Vagina (tissue), 2 donors: ENCODE data around the gene NLRP3.

Experiments used
- POLR2A ChIP-seq, 2 donors: fragments of 450-650 bp; IDR thresholded peaks; one replicate each; pipeline ENCODE4 v1.6.1; 2017; ENCODE audit warnings: antibody characterized with exemption in 2 of 2, mild to moderate bottlenecking in 2 of 2, moderate library complexity in 2 of 2
- POLR2AphosphoS5 ChIP-seq, 2 donors: sonication (generic); formaldehyde crosslinking; IDR thresholded peaks; one replicate each; pipeline ENCODE4 v1.9.0; 2017; ENCODE audit warnings: antibody characterized with exemption in 2 of 2, mild to moderate bottlenecking in 2 of 2, low read depth in 1 of 2; ENCODE audit not compliant: insufficient read depth in 1 of 2
- TF ChIP-seq, protein P1 (sequence below), 3 experiments: fragments of 450-650 bp in 2 of 3; fragments of 200-600 bp in 1 of 3; sonication (generic) in 1 of 3; IDR thresholded peaks; one replicate each; pipeline ENCODE4 v1.5.1; 2017 to 2019; ENCODE audit warnings: antibody characterized with exemption in 3 of 3, mild to moderate bottlenecking in 2 of 3, moderate library complexity in 2 of 3

DNA sequence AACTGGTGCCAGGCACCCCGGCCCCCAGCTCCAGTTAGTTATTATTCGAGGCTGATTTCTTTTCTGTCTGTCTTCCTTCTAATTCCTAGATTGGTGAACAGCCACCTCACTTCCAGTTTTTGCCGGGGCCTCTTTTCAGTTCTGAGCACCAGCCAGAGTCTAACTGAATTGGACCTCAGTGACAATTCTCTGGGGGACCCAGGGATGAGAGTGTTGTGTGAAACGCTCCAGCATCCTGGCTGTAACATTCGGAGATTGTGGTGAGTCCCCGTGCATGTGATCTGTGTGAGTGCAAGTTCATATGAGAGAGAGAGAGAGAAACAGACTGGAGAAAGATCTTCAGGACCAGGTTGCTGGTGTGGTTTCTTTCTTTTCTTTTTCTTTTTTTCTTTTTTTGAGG is 13.5 kb downstream of the NLRP3 start:
- no peak for TF ChIP-seq POLR2AphosphoS5 (IDR thresholded peaks at IDR 0.05; ENCODE audit: insufficient read depth in 1 of 2, low read depth in 1 of 2)
- TF ChIP-seq, protein P1, sequence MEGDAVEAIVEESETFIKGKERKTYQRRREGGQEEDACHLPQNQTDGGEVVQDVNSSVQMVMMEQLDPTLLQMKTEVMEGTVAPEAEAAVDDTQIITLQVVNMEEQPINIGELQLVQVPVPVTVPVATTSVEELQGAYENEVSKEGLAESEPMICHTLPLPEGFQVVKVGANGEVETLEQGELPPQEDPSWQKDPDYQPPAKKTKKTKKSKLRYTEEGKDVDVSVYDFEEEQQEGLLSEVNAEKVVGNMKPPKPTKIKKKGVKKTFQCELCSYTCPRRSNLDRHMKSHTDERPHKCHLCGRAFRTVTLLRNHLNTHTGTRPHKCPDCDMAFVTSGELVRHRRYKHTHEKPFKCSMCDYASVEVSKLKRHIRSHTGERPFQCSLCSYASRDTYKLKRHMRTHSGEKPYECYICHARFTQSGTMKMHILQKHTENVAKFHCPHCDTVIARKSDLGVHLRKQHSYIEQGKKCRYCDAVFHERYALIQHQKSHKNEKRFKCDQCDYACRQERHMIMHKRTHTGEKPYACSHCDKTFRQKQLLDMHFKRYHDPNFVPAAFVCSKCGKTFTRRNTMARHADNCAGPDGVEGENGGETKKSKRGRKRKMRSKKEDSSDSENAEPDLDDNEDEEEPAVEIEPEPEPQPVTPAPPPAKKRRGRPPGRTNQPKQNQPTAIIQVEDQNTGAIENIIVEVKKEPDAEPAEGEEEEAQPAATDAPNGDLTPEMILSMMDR (IDR thresholded peaks at IDR 0.05) = no peak
- TF ChIP-seq POLR2A (IDR thresholded peaks at IDR 0.05) = no peak
